AG08395 (cell line): Measurements from ENCODE around the gene HOXB6.

Experiments used
- DNase-seq: peaks from one replicate; pipeline ENCODE4 v3.0.0; 2012; ENCODE audit warnings: mixed read lengths, low spot score

The HOXB6 gene

GRCh38 chr17:48634493-48635208, 29.9 kb upstream of the HOXB6 start:
- no peak for DNase-seq

- no peak for DNase-seq
Observed at GRCh38 chr17:48633266-48633677, 28.5 kb upstream of the HOXB6 start.

GRCh38 chr17:48632579-48633265, 27.9 kb upstream of the HOXB6 start:
- no peak for DNase-seq

- DNase-seq = no peak
Observed at GRCh38 chr17:48631693-48632578, 27.1 kb upstream of the HOXB6 start.

GRCh38 chr17:48630925-48631692, 26.3 kb upstream of the HOXB6 start:
- DNase-seq = no peak

- DNase-seq = no peak
Observed at GRCh38 chr17:48630009-48630924, 25.5 kb upstream of the HOXB6 start.

GRCh38 chr17:48629411-48629759, 24.6 kb upstream of the HOXB6 start:
- DNase-seq = no peak

GRCh38 chr17:48628649-48629410, 24.0 kb upstream of the HOXB6 start:
- DNase-seq = no peak

GRCh38 chr17:48627623-48628521, 23.1 kb upstream of the HOXB6 start:
- no peak for DNase-seq

GRCh38 chr17:48627118-48627597, 22.4 kb upstream of the HOXB6 start:
- no peak for DNase-seq

- peak; percentile 71 for DNase-seq
Observed at GRCh38 chr17:48626245-48627117, 21.7 kb upstream of the HOXB6 start, which contains the start of gene HOXB9. Gene HOXB9 (minus strand): TSS chr17:48626358. CDS start chr17:48626269, 89 bp downstream.

GRCh38 chr17:48625495-48626244, 20.9 kb upstream of the HOXB6 start:
- DNase-seq = peak; percentile 66

- DNase-seq = peak; percentile 64
Observed at GRCh38 chr17:48624544-48625494, 20.0 kb upstream of the HOXB6 start.

GRCh38 chr17:48624118-48624517, 19.3 kb upstream of the HOXB6 start:
- no peak for DNase-seq

GRCh38 chr17:48623583-48623982, 18.8 kb upstream of the HOXB6 start:
- DNase-seq = no peak

- DNase-seq = no peak
Observed at GRCh38 chr17:48622857-48623256, 18.1 kb upstream of the HOXB6 start.
